ENCODE results near the gene EID2. TPM values are rescaled to one million over a fixed set of nuclear protein-coding genes. Genes with fewer than 3 reads are reported as not detected.

Gene EID2
- total RNA-seq, 1 experiment from 2014 or later = 17.5 TPM

GRCh38 chr19:39544226-39544903 lies 4.4 kb upstream of the EID2 start:
- TF ChIP-seq CTCF (IDR thresholded peaks at IDR 0.05; ENCODE audit: unreplicated experiment) = no peak
- intact Hi-C loops (cut with micrococcal nuclease; ENCODE audit: unreplicated experiment) = no loop called here
- Mint-ChIP-seq H3K4me3 (ENCODE audit: low read depth, unreplicated experiment) (no peak overlapping the region), H3K36me3 (ENCODE audit: insufficient read depth, unreplicated experiment) (peaks cover 15% of the 10 kb centered on the region), H3K4me1 (ENCODE audit: low read depth, unreplicated experiment) (peaks cover 17% of the 10 kb centered on the region), H3K27ac (ENCODE audit: unreplicated experiment) (no peak overlapping the region), H3K9me3 (ENCODE audit: low read depth, unreplicated experiment) (no peaks in the 10 kb centered on the region), H3K27me3 (ENCODE audit: unreplicated experiment) (peaks cover 72% of the 10 kb centered on the region)
- BruUV-seq (replicated peaks) = no TSS peak
- no peak for DNase-seq
- CTCF ChIA-PET = no interaction called here

DNA sequence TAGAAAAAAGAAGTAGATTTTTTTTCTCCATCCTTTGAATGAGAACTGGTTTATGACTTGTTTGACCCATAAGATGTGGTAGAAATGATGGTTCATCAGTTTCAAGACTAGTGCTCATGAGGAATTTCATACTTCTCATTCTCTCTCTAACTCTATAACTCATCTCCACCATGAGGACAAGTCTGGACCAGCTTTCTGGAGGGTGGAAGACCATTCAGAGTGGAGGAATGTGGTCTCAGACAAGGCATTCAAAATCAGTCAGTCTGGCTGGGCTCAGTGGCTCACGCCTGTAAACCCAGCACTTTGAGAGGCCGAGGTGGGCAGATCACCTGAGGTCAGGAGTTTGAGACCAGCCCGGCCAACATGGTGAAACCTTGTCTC lies 3.5 kb upstream of the EID2 start:
- DNase-seq = no peak
- CTCF ChIA-PET = no interaction called here
- peaks cover 21% of the 10 kb centered on the region for H3K4me1 Mint-ChIP-seq (ENCODE audit: low read depth, unreplicated experiment)
- peaks cover 72% of the 10 kb centered on the region for H3K27me3 Mint-ChIP-seq (ENCODE audit: unreplicated experiment)
- H3K27ac Mint-ChIP-seq (ENCODE audit: unreplicated experiment) = no peak overlapping the region
- no peak overlapping the region for H3K4me3 Mint-ChIP-seq (ENCODE audit: low read depth, unreplicated experiment)
- peaks cover 19% of the 10 kb centered on the region for H3K36me3 Mint-ChIP-seq (ENCODE audit: insufficient read depth, unreplicated experiment)
- no TSS peak for BruUV-seq (replicated peaks)
- intact Hi-C loops (cut with micrococcal nuclease; ENCODE audit: unreplicated experiment) = no loop called here
- no peak for TF ChIP-seq CTCF (IDR thresholded peaks at IDR 0.05; ENCODE audit: unreplicated experiment)
- H3K9me3 Mint-ChIP-seq (ENCODE audit: low read depth, unreplicated experiment) = no peaks in the 10 kb centered on the region

- H3K9me3 Mint-ChIP-seq (ENCODE audit: low read depth, unreplicated experiment) = no peaks in the 10 kb centered on the region
- BruUV-seq (replicated peaks) = no TSS peak
- no peak overlapping the region for H3K4me3 Mint-ChIP-seq (ENCODE audit: low read depth, unreplicated experiment)
- intact Hi-C loops (cut with micrococcal nuclease; ENCODE audit: unreplicated experiment) = no loop called here
- peaks cover 65% of the 10 kb centered on the region for H3K27me3 Mint-ChIP-seq (ENCODE audit: unreplicated experiment)
- no peak overlapping the region for H3K27ac Mint-ChIP-seq (ENCODE audit: unreplicated experiment)
- DNase-seq = no peak
- H3K36me3 Mint-ChIP-seq (ENCODE audit: insufficient read depth, unreplicated experiment) = peaks cover 28% of the 10 kb centered on the region
- peaks cover 28% of the 10 kb centered on the region for H3K4me1 Mint-ChIP-seq (ENCODE audit: low read depth, unreplicated experiment)
- no peak for TF ChIP-seq CTCF (IDR thresholded peaks at IDR 0.05; ENCODE audit: unreplicated experiment)
- CTCF ChIA-PET = no interaction called here
Observed at GRCh38 chr19:39542206-39542605, 2.2 kb upstream of the EID2 start.

DNA sequence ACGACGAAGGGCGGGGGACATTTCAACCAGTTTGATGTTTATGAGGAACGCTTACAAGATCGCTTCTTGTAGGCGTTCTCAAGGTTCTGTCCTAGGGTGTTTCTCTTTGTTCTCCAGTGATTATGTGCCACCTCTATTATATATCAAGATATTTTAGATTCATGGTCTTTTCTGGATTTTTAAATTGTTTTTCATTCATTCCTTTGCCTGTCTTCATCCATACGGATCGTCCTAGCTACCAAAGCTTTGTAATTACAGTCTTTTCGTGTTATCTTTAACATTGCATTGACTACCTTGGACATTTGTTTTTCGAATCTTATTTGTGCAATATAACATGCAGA lies 342 bp upstream of the EID2 start:
- CTCF ChIA-PET = interaction anchor here (0.6 to 1.8 kb wide), 2 partner anchors 42 to 102 kb away, joined by 3 to 4 read pairs; no protein-coding TSS in a partner anchor
- H3K9me3 Mint-ChIP-seq (ENCODE audit: low read depth, unreplicated experiment) = no peaks in the 10 kb centered on the region
- no peak for TF ChIP-seq CTCF (IDR thresholded peaks at IDR 0.05; ENCODE audit: unreplicated experiment)
- H3K27me3 Mint-ChIP-seq (ENCODE audit: unreplicated experiment) = peaks cover 49% of the 10 kb centered on the region
- H3K4me3 Mint-ChIP-seq (ENCODE audit: low read depth, unreplicated experiment) = peak overlapping the region; percentile 84
- BruUV-seq (replicated peaks) = no TSS peak
- peak overlapping the region; percentile 84 for H3K27ac Mint-ChIP-seq (ENCODE audit: unreplicated experiment)
- no peak for DNase-seq
- peaks cover 28% of the 10 kb centered on the region for H3K4me1 Mint-ChIP-seq (ENCODE audit: low read depth, unreplicated experiment)
- intact Hi-C loops (cut with micrococcal nuclease; ENCODE audit: unreplicated experiment) = no loop called here
- peaks cover 28% of the 10 kb centered on the region for H3K36me3 Mint-ChIP-seq (ENCODE audit: insufficient read depth, unreplicated experiment)
